Left colon (tissue), 2 donors: ENCODE data around the gene TLCD3B. TPM values are rescaled to one million over a fixed set of nuclear protein-coding genes. Genes with fewer than 3 reads are reported as not detected.
"Not testable (repeated sequence)": the region's sequence is repeated elsewhere in the genome, so short reads cannot be mapped to it uniquely, and the experiment has no call there.

ENCODE experiments used
- ATAC-seq: fragments of 200-7000 bp; cut with Tn5 transposase; one replicate; pipeline ENCODE4 v1.9.1; 2020; ENCODE audit warnings: mild to moderate bottlenecking, moderate library complexity
- DNase-seq, 2 donors: peaks; one replicate each; pipeline ENCODE4 v3.0.0-alpha.2; 2020
- intact Hi-C, 2 donors: fragments of 100-400 bp; cut with DNase I in 1 of 2; cut with micrococcal nuclease in 1 of 2; formaldehyde crosslinking; loops; one replicate each; pipeline versions ENCODE4 v1.11.2 to v1.14.0; 2022; cut with DNase I, micrococcal nuclease
- total RNA-seq, 2 donors: library from RNA; stranded (reverse); fragmentation: NEBNext Ultra II Directional; extraction: Animal tissue kit (Norgen Biotek cat#: 25700); gene quantifications; one replicate each; pipeline ENCODE4 v1.2.1, GENCODE V29; 2021
- donor health status: DM: no; HTN: no; CAD: no.
- donor health status: DM: yes; HTN: yes; CAD: no.

The TLCD3B gene
- total RNA-seq, 2 donors from 2014 or later, result 0.31 TPM; not detected in 1

GRCh38 chr16:30031477-30031918 lies 427 bp upstream of the TLCD3B start:
- intact Hi-C loops, result no loop called here
- no peak for DNase-seq
- ATAC-seq, result no peak

GRCh38 chr16:30030011-30030685 lies 923 bp downstream of the TLCD3B start:
- DNase-seq (no peak), ATAC-seq (no peak)
- intact Hi-C loops, result no loop called here

- ATAC-seq, result peak; percentile 32
- no peak for DNase-seq
- intact Hi-C loops, result loop anchor here in 1 of 2 donors (5.0 kb wide), 1 partner anchor 326 kb away; no protein-coding TSS in a partner anchor
Observed at GRCh38 chr16:30028438-30029076, 2.5 kb downstream of the TLCD3B start.

- no peak for DNase-seq
- ATAC-seq, result no peak
- intact Hi-C loops, result loop anchor here in 1 of 2 donors (5.0 kb wide), 1 partner anchor 326 kb away; no protein-coding TSS in a partner anchor
Observed at GRCh38 chr16:30027588-30028437, 3.3 kb downstream of the TLCD3B start.

GRCh38 chr16:30026449-30026848 lies 4.6 kb downstream of the TLCD3B start:
- intact Hi-C loops, result loop anchor here in 1 of 2 donors (5.0 kb wide), 1 partner anchor 324 kb away; no protein-coding TSS in a partner anchor
- ATAC-seq (no peak), DNase-seq (no peak)

GRCh38 chr16:30025574-30025973 lies 5.5 kb downstream of the TLCD3B start:
- intact Hi-C loops, result loop anchor here in 1 of 2 donors (5.0 kb wide), 1 partner anchor 323 kb away; no protein-coding TSS in a partner anchor
- DNase-seq (no peak), ATAC-seq (no peak)

GRCh38 chr16:30025156-30025555 lies 5.9 kb downstream of the TLCD3B start:
- no peak for ATAC-seq
- DNase-seq, result no peak
- intact Hi-C loops, result loop anchor here in 1 of 2 donors (5.0 kb wide), 1 partner anchor 323 kb away; no protein-coding TSS in a partner anchor

GRCh38 chr16:30024451-30024850 lies 6.6 kb downstream of the TLCD3B start:
- no peak for ATAC-seq

GRCh38 chr16:30023586-30023985 lies 7.5 kb downstream of the TLCD3B start:
- DNase-seq (no peak), ATAC-seq (no peak)
- intact Hi-C loops, result no loop called here

More at GRCh38 chr16:30024451-30024850, 6.6 kb downstream of the TLCD3B start:
- intact Hi-C loops, result no loop called here
- no peak for DNase-seq

- intact Hi-C loops, result no loop called here
- no peak for DNase-seq
- ATAC-seq, result no peak
Observed at GRCh38 chr16:30022887-30023286, 8.2 kb downstream of the TLCD3B start, which contains the start of gene C16orf92. Gene C16orf92 (plus strand): TSS chr16:30023198. CDS start chr16:30023341, 143 bp downstream.

GRCh38 chr16:30018731-30019158 lies 12.3 kb downstream of the TLCD3B start:
- ATAC-seq, result no peak
- DNase-seq, result no peak
- intact Hi-C loops, result no loop called here

GRCh38 chr16:30017937-30018336 lies 13.1 kb downstream of the TLCD3B start:
- intact Hi-C loops, ATAC-seq, DNase-seq: not testable (repeated sequence)

- intact Hi-C loops, result no loop called here
- DNase-seq, result no peak
- no peak for ATAC-seq
Observed at GRCh38 chr16:30017277-30017656, 13.8 kb downstream of the TLCD3B start.

- no peak for DNase-seq
- intact Hi-C loops, result no loop called here
- ATAC-seq, result no peak
Observed at GRCh38 chr16:30016555-30017276, 14.4 kb downstream of the TLCD3B start.

GRCh38 chr16:30015450-30015849 lies 15.6 kb downstream of the TLCD3B start:
- DNase-seq, ATAC-seq, intact Hi-C loops: not testable (repeated sequence)

- intact Hi-C loops, ATAC-seq, DNase-seq: not testable (repeated sequence)
Observed at GRCh38 chr16:30012598-30012997, 18.5 kb downstream of the TLCD3B start.

- no peak for DNase-seq
- intact Hi-C loops, result no loop called here
- ATAC-seq, result no peak
Observed at GRCh38 chr16:30011714-30012504, 19.2 kb downstream of the TLCD3B start.
